Panc1 (cell line): ENCODE measurements around the gene OR2T4. TPM values are rescaled to one million over a fixed set of nuclear protein-coding genes. Genes with fewer than 3 reads are reported as not detected.

Experiments
- ATAC-seq: fragments of 200-7000 bp; cut with Tn5 transposase; 2 replicates; pipeline ENCODE4 v1.9.1; 2020; ENCODE audit warnings: mild to moderate bottlenecking, moderate library complexity
- BruUV-seq: library from RNA; stranded (reverse); fragments of 400-500 nt; replicated peaks from 2 replicates; lab custom pipeline; 2021; lab: Mats Ljungman, UMichigan
- CTCF ChIA-PET: fragments of 300-600 bp; sonication (Branson Sonifier 250); formaldehyde crosslinking; loops from one replicate; lab custom pipeline; 2022; ENCODE audit warnings: antibody characterized with exemption; lab: Charles Lee
- POLR2A ChIA-PET: fragments of 300-600 bp; sonication (Branson Sonifier 250); formaldehyde crosslinking; loops from one replicate; lab custom pipeline; 2022; ENCODE audit warnings: antibody characterized with exemption; lab: Charles Lee
- DNase-seq: peaks from one replicate; pipeline ENCODE4 v3.0.0-alpha.2; 2010; ENCODE audit warnings: low read depth, low spot score
- H3K27ac ChIP-seq: 2 replicates; pipeline ENCODE4 v1.5.1; 2011; ENCODE audit warnings: mild to moderate bottlenecking, low read length, inconsistent platforms
- H3K27me3 ChIP-seq: fragments of 200-500 bp; sonication (Bioruptor generic); 2 replicates; pipeline ENCODE4 v1.6.0; 2014; ENCODE audit warnings: low read length, inconsistent platforms; ENCODE audit not compliant: control insufficient read depth, insufficient read depth
- H3K36me3 ChIP-seq: fragments of 200-500 bp; sonication (Bioruptor generic); 2 replicates; pipeline ENCODE4 v1.5.1; 2014; ENCODE audit warnings: inconsistent platforms, mild to moderate bottlenecking, low read length, moderate library complexity; ENCODE audit not compliant: control insufficient read depth, insufficient read depth
- H3K4me1 ChIP-seq: 2 replicates; pipeline ENCODE4 v1.5.1; 2011; ENCODE audit warnings: inconsistent platforms, mild to moderate bottlenecking, low read length, moderate library complexity; ENCODE audit not compliant: control insufficient read depth, insufficient read depth
- H3K4me3 ChIP-seq, 2 experiments: 2 replicates each; pipeline ENCODE4 v1.5.1; 2011 to 2012; ENCODE audit warnings: low read depth in 2 of 2, low read length in 2 of 2, mild to moderate bottlenecking in 2 of 2, inconsistent platforms in 1 of 2, moderate library complexity in 1 of 2
- H3K9me3 ChIP-seq: fragments of 200-500 bp; sonication (Bioruptor generic); 2 replicates; pipeline ENCODE4 v1.5.1; 2014; ENCODE audit warnings: low read depth, mild to moderate bottlenecking, inconsistent platforms, low read length, moderate library complexity; ENCODE audit not compliant: control insufficient read depth, insufficient read depth
- CTCF ChIP-seq: fragments of 450-650 bp; IDR thresholded peaks from 2 replicates; pipeline ENCODE4 v1.5.1; 2017; ENCODE audit warnings: mild to moderate bottlenecking
- POLR2AphosphoS5 ChIP-seq: IDR thresholded peaks from 2 replicates; pipeline ENCODE4 v1.6.1; 2012; ENCODE audit warnings: mild to moderate bottlenecking, low read depth, low read length, moderate library complexity
- REST ChIP-seq, 2 experiments: IDR thresholded peaks; 2 replicates each; pipeline ENCODE4 v1.6.1; 2011 to 2012; ENCODE audit warnings: low read depth in 2 of 2, control low read depth in 1 of 2, low read length in 1 of 2, mild to moderate bottlenecking in 1 of 2, moderate library complexity in 1 of 2; ENCODE audit not compliant: insufficient read depth in 1 of 2
- SIN3A ChIP-seq: IDR thresholded peaks from 2 replicates; pipeline ENCODE4 v1.6.1; 2012; ENCODE audit warnings: low read depth, mild to moderate bottlenecking, low read length, moderate library complexity, borderline replicate concordance; ENCODE audit not compliant: insufficient read depth
- TCF7L2 ChIP-seq: IDR thresholded peaks from 2 replicates; pipeline ENCODE4 v1.6.1; 2011; ENCODE audit warnings: mild to moderate bottlenecking, low read depth, low read length, inconsistent platforms
- in situ Hi-C: cut with HindIII; loops from 2 replicates; pipeline ENCODE4 v1.10.0; 2016; ENCODE audit warnings: low sequenced_read_pairs, low pct_unique_long_range_greater_than_20kb
- intact Hi-C: fragments of 100-400 bp; cut with micrococcal nuclease; formaldehyde crosslinking; loops from one replicate; pipeline ENCODE4 v1.10.0; 2022; ENCODE audit not compliant: unreplicated experiment
- total RNA-seq: library from RNA; stranded (reverse); gene quantifications from one replicate; pipeline ENCODE4 v1.2.1, GENCODE V29; 2021; ENCODE audit not compliant: unreplicated experiment

OR2T4 gene
- total RNA-seq, 1 experiment from 2014 or later, result not detected

GRCh38 chr1:248324468-248324867 is 37.0 kb upstream of the OR2T4 start, which contains the start of gene OR2M7:
Gene OR2M7 (minus strand): TSS chr1:248324568. CDS start chr1:248324568, 0 bp downstream.
- Histone ChIP-seq H3K9me3 (no peaks in the 10 kb centered on the region), H3K4me1 (no peaks in the 10 kb centered on the region), H3K4me3 (no peak within 1 kb of the TSS), H3K27ac (no peak within 1 kb of the TSS), H3K27me3 (no peaks in the 10 kb centered on the region), H3K36me3 (no peaks in the 10 kb centered on the region)
- DNase-seq, result no peak
- intact Hi-C loops (no loop called here), in situ Hi-C loops (no loop called here)
- ChIA-PET CTCF (no interaction called here), POLR2A (no interaction called here)
- BruUV-seq, result no TSS peak
- TF ChIP-seq POLR2AphosphoS5 (no peak), SIN3A (no peak), TCF7L2 (no peak), REST (IDR thresholded peaks at IDR 0.05; ENCODE audit: insufficient read depth in 1 of 2, low read depth in 2 of 2, low read length in 1 of 2) (no peak), CTCF (no peak)
- ATAC-seq, result no peak

- no peak for ATAC-seq
- intact Hi-C loops (no loop called here), in situ Hi-C loops (no loop called here)
- Histone ChIP-seq H3K9me3 (no peaks in the 10 kb centered on the region), H3K27me3 (no peaks in the 10 kb centered on the region), H3K27ac (no peak overlapping the region), H3K4me1 (no peaks in the 10 kb centered on the region), H3K4me3 (no peak overlapping the region), H3K36me3 (no peaks in the 10 kb centered on the region)
- CTCF ChIA-PET, result no interaction called here
- no peak for DNase-seq
- TF ChIP-seq CTCF (no peak), POLR2AphosphoS5 (no peak), TCF7L2 (no peak), REST (IDR thresholded peaks at IDR 0.05; ENCODE audit: insufficient read depth in 1 of 2, low read depth in 2 of 2, low read length in 1 of 2) (no peak), SIN3A (no peak)
- BruUV-seq, result no TSS peak
- POLR2A ChIA-PET, result no interaction called here
Measured at GRCh38 chr1:248343451-248343850, 18.0 kb upstream of the OR2T4 start.
